H9 (cell line): Measurements from ENCODE around the gene RSPH4A. TPM values are rescaled to one million over a fixed set of nuclear protein-coding genes. Genes with fewer than 3 reads are reported as not detected.

ENCODE experiments used
- DNase-seq: peaks from one replicate; pipeline ENCODE4 v3.0.0-alpha.2; 2017
- H2AFZ ChIP-seq: one replicate; pipeline ENCODE4 v1.6.1; 2013; ENCODE audit warnings: mild to moderate bottlenecking, low read length, control low read depth, moderate library complexity
- H2AK5ac ChIP-seq: 2 replicates; pipeline ENCODE4 v1.6.1; 2013; ENCODE audit warnings: low read length, control low read depth, mixed read lengths; ENCODE audit not compliant: insufficient read length
- H2BK120ac ChIP-seq: one replicate; pipeline ENCODE4 v1.6.1; 2013; ENCODE audit warnings: low read depth, mild to moderate bottlenecking, low read length, control low read depth, inconsistent platforms; ENCODE audit not compliant: poor library complexity, severe bottlenecking
- H2BK12ac ChIP-seq: 2 replicates; pipeline ENCODE4 v1.6.1; 2013; ENCODE audit warnings: low read length, control low read depth, mixed read lengths, low read depth; ENCODE audit not compliant: insufficient read length
- H2BK15ac ChIP-seq: 2 replicates; pipeline ENCODE4 v1.6.1; 2013; ENCODE audit warnings: low read depth, low read length, control low read depth
- H2BK20ac ChIP-seq: one replicate; pipeline ENCODE4 v1.6.1; 2013; ENCODE audit warnings: low read depth, mild to moderate bottlenecking, low read length, control low read depth, inconsistent platforms; ENCODE audit not compliant: poor library complexity, severe bottlenecking
- H2BK5ac ChIP-seq: 2 replicates; pipeline ENCODE4 v1.6.1; 2013; ENCODE audit warnings: low read length, control low read depth, mixed read lengths; ENCODE audit not compliant: insufficient read length
- H3K14ac ChIP-seq: 2 replicates; pipeline ENCODE4 v1.6.1; 2013; ENCODE audit warnings: low read length, control low read depth; ENCODE audit not compliant: insufficient read depth
- H3K18ac ChIP-seq: 2 replicates; pipeline ENCODE4 v1.6.1; 2013; ENCODE audit warnings: low read depth, mild to moderate bottlenecking, mixed read lengths, low read length, control low read depth; ENCODE audit not compliant: insufficient read length
- H3K23ac ChIP-seq: 2 replicates; pipeline ENCODE4 v1.6.1; 2013; ENCODE audit warnings: low read length, control low read depth, mixed read lengths, low read depth; ENCODE audit not compliant: insufficient read length
- H3K23me2 ChIP-seq: 2 replicates; pipeline ENCODE4 v1.6.1; 2013; ENCODE audit warnings: low read depth, mild to moderate bottlenecking, mixed read lengths, low read length, control low read depth; ENCODE audit not compliant: insufficient read length, poor library complexity, severe bottlenecking
- H3K27ac ChIP-seq: 2 replicates; pipeline ENCODE4 v1.5.1; 2013; ENCODE audit warnings: low read length, control low read depth, mixed read lengths, low read depth; ENCODE audit not compliant: insufficient read length
- H3K27me3 ChIP-seq: 2 replicates; pipeline ENCODE4 v1.6.1; 2013; ENCODE audit warnings: low read length, control low read depth, inconsistent platforms; ENCODE audit not compliant: insufficient read depth
- H3K4ac ChIP-seq: 2 replicates; pipeline ENCODE4 v1.6.1; 2013; ENCODE audit warnings: low read depth, mild to moderate bottlenecking, control low read depth, inconsistent platforms, low read length, moderate library complexity
- H3K4me1 ChIP-seq: 2 replicates; pipeline ENCODE4 v1.6.1; 2013; ENCODE audit warnings: low read length, control low read depth, inconsistent platforms; ENCODE audit not compliant: insufficient read depth
- H3K4me2 ChIP-seq: 2 replicates; pipeline ENCODE4 v1.6.1; 2013; ENCODE audit warnings: low read length, control low read depth, mixed read lengths; ENCODE audit not compliant: insufficient read length, insufficient read depth
- H3K56ac ChIP-seq: 2 replicates; pipeline ENCODE4 v1.6.1; 2013; ENCODE audit warnings: low read depth, mild to moderate bottlenecking, mixed read lengths, low read length, control low read depth; ENCODE audit not compliant: insufficient read length
- H3K79me1 ChIP-seq: 2 replicates; pipeline ENCODE4 v1.6.1; 2013; ENCODE audit warnings: low read depth, mild to moderate bottlenecking, moderate library complexity, low read length, control low read depth, inconsistent platforms; ENCODE audit not compliant: insufficient read depth, poor library complexity, severe bottlenecking
- H3K79me2 ChIP-seq: 2 replicates; pipeline ENCODE4 v1.6.1; 2013; ENCODE audit warnings: low read length, control low read depth, inconsistent platforms; ENCODE audit not compliant: insufficient read depth
- H3K9ac ChIP-seq: 2 replicates; pipeline ENCODE4 v1.6.1; 2013; ENCODE audit warnings: low read length, control low read depth, mixed read lengths; ENCODE audit not compliant: insufficient read length; ENCODE audit errors: extremely low read depth
- H3K9me3 ChIP-seq: one replicate; pipeline ENCODE4 v1.6.1; 2013; ENCODE audit warnings: low read depth, low read length, inconsistent platforms; ENCODE audit not compliant: control insufficient read depth
- H3T11ph ChIP-seq: one replicate; pipeline ENCODE4 v1.6.1; 2013; ENCODE audit warnings: mild to moderate bottlenecking, low read length, control low read depth, inconsistent platforms
- H4K20me1 ChIP-seq: one replicate; pipeline ENCODE4 v1.6.1; 2013; ENCODE audit not compliant: control insufficient read depth, insufficient read length, insufficient read depth
- H4K5ac ChIP-seq: 2 replicates; pipeline ENCODE4 v1.6.1; 2013; ENCODE audit warnings: low read depth, mild to moderate bottlenecking, mixed read lengths, low read length, control low read depth; ENCODE audit not compliant: insufficient read length
- H4K8ac ChIP-seq: replicated peaks from 2 replicates; pipeline ENCODE4 v1.6.1; 2013; ENCODE audit warnings: low read length, control low read depth, mixed read lengths, low read depth; ENCODE audit not compliant: insufficient read length
- H4K91ac ChIP-seq: 2 replicates; pipeline ENCODE4 v1.6.1; 2013; ENCODE audit warnings: low read depth, mild to moderate bottlenecking, moderate library complexity, mixed read lengths, low read length, control low read depth; ENCODE audit not compliant: insufficient read length
- H3K27ac Mint-ChIP-seq, 3 experiments: 2 replicates in 2 of 3; 3 replicates in 1 of 3; pipeline ENCODE4 v1.8.0; 2020 to 2021; ENCODE audit warnings: mixed read lengths in 3 of 3, mild to moderate bottlenecking in 1 of 3, moderate library complexity in 1 of 3
- H3K27me3 Mint-ChIP-seq: 2 replicates; pipeline ENCODE4 v1.8.0; 2021; ENCODE audit warnings: low read depth, mild to moderate bottlenecking, moderate library complexity, mixed read lengths
- H3K36me3 Mint-ChIP-seq, 3 experiments: 2 replicates in 2 of 3; 3 replicates in 1 of 3; pipeline ENCODE4 v1.8.0; 2020 to 2021; ENCODE audit warnings: low read depth in 3 of 3, mixed read lengths in 3 of 3; ENCODE audit not compliant: insufficient read depth in 1 of 3
- H3K4me1 Mint-ChIP-seq, 2 experiments: 2 replicates each; pipeline ENCODE4 v1.8.0; 2020; ENCODE audit warnings: mixed read lengths in 2 of 2
- H3K4me3 Mint-ChIP-seq, 2 experiments: 2 replicates in 1 of 2; 3 replicates in 1 of 2; pipeline ENCODE4 v1.8.0; 2020 to 2021; ENCODE audit warnings: mild to moderate bottlenecking in 2 of 2, mixed read lengths in 2 of 2, moderate library complexity in 1 of 2
- H3K9me3 Mint-ChIP-seq, 2 experiments: 2 replicates in 1 of 2; 3 replicates in 1 of 2; pipeline ENCODE4 v1.8.0; 2020; ENCODE audit warnings: mild to moderate bottlenecking in 2 of 2, mixed read lengths in 2 of 2, moderate library complexity in 1 of 2
- WGBS: extraction: QIAGEN DNeasy Blood & Tissue Kit; methylation state at CpG from one replicate; pipeline ENCODE4 v1.1.7; 2013; ENCODE audit warnings: missing lambda C conversion rate, low lambda C conversion rate, mixed read lengths; ENCODE audit not compliant: insufficient read length; ENCODE audit errors: extremely low coverage; 5-methylcytosine and 5-hydroxymethylcytosine counted together
- total RNA-seq: library from RNA; stranded (reverse); gene quantifications from 2 replicates; pipeline ENCODE4 v1.2.1, GENCODE V29; 2021
- TF ChIP-seq, protein P1 (sequence below): fragments of 200-600 bp; sonication (generic); conservative IDR thresholded peaks from 3 replicates; pipeline ENCODE4 v1.8.0; 2021; ENCODE audit warnings: antibody characterized with exemption, mild to moderate bottlenecking

Gene RSPH4A
- total RNA-seq, 1 experiment from 2014 or later: 0.31 TPM

DNA sequence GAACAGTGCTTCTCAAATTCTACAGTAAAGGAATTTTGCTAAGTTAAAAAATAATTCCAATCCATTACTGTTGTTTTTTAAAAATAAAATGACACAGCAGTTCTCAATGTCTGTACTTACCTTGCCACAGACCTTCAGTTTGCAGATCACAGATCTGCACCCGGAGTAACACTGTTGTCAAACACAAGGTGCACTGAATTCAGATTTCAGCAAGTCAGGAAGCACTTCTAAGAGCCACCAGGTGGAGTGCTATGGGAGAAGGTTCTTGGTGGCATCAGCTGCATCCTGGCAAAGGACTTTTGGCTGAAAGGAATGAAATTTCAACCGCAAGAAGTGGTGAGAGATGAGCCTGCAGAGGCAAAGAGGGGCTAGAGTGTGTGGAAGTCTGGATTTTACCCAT, 17.4 kb downstream of the RSPH4A start:
- no peaks in the 10 kb centered on the region for H3K4me1 Mint-ChIP-seq
- peaks cover 12 to 24% (median 20%) of the 10 kb centered on the region in 3 experiments for H3K36me3 Mint-ChIP-seq
- H3K79me1 ChIP-seq: no peaks in the 10 kb centered on the region
- H2BK120ac ChIP-seq: no peak overlapping the region
- H2BK20ac ChIP-seq: no peak overlapping the region
- no peak overlapping the region for H3K18ac ChIP-seq
- no CpG with 5 or more reads among the region's 2 CpGs for WGBS
- H3T11ph ChIP-seq: no peak overlapping the region
- no peak overlapping the region for H3K4ac ChIP-seq
- H3K9me3 ChIP-seq: no peaks in the 10 kb centered on the region
- H2AFZ ChIP-seq: no peak overlapping the region
- H3K23me2 ChIP-seq: no peaks in the 10 kb centered on the region
- H3K79me2 ChIP-seq: no peaks in the 10 kb centered on the region
- no peak overlapping the region for H4K8ac ChIP-seq
- no peaks in the 10 kb centered on the region for H3K27me3 Mint-ChIP-seq
- H2BK5ac ChIP-seq: no peak overlapping the region
- peak; percentile 34 for DNase-seq
- no peak overlapping the region for H4K91ac ChIP-seq
- H4K5ac ChIP-seq: no peak overlapping the region
- no peak overlapping the region for H3K9ac ChIP-seq
- peak overlapping the region in 1 of 3 experiments; percentile 47; a peak in 3 of 7 replicates for H3K27ac Mint-ChIP-seq
- H2BK12ac ChIP-seq: no peak overlapping the region
- no peaks in the 10 kb centered on the region for H3K4me1 ChIP-seq
- TF ChIP-seq, protein P1, sequence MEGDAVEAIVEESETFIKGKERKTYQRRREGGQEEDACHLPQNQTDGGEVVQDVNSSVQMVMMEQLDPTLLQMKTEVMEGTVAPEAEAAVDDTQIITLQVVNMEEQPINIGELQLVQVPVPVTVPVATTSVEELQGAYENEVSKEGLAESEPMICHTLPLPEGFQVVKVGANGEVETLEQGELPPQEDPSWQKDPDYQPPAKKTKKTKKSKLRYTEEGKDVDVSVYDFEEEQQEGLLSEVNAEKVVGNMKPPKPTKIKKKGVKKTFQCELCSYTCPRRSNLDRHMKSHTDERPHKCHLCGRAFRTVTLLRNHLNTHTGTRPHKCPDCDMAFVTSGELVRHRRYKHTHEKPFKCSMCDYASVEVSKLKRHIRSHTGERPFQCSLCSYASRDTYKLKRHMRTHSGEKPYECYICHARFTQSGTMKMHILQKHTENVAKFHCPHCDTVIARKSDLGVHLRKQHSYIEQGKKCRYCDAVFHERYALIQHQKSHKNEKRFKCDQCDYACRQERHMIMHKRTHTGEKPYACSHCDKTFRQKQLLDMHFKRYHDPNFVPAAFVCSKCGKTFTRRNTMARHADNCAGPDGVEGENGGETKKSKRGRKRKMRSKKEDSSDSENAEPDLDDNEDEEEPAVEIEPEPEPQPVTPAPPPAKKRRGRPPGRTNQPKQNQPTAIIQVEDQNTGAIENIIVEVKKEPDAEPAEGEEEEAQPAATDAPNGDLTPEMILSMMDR: peak; percentile 57
- no peaks in the 10 kb centered on the region for H4K20me1 ChIP-seq
- no peak overlapping the region for H2AK5ac ChIP-seq
- no peak overlapping the region for H3K56ac ChIP-seq
- H2BK15ac ChIP-seq: no peak overlapping the region
- H3K27me3 ChIP-seq: no peaks in the 10 kb centered on the region
- no peak overlapping the region for H3K4me2 ChIP-seq
- no peak overlapping the region for H3K4me3 Mint-ChIP-seq
- no peak overlapping the region for H3K27ac ChIP-seq
- H3K9me3 Mint-ChIP-seq: peaks cover 6 to 8% of the 10 kb centered on the region in 2 experiments; a peak in 4 of 5 replicates
- no peak overlapping the region for H3K23ac ChIP-seq
- H3K14ac ChIP-seq: no peak overlapping the region
